Ovary (tissue), 9 donors: ENCODE measurements around the gene HAGH. TPM values are rescaled to one million over a fixed set of nuclear protein-coding genes. Genes with fewer than 3 reads are reported as not detected.

ENCODE experiments used
- DNase-seq, 5 donors: peaks; one replicate each; pipeline ENCODE4 v3.0.0-alpha.2; 2019 to 2020
- H3K27ac ChIP-seq, 2 donors: fragments of 200-600 bp; one replicate each; pipeline versions ENCODE4 v1.5.1 to v1.8.0; 2019 to 2022
- H3K27me3 ChIP-seq: fragments of 200-600 bp; one replicate; pipeline ENCODE4 v1.8.0; 2022
- H3K36me3 ChIP-seq: fragments of 200-600 bp; sonication (generic); one replicate; pipeline ENCODE4 v1.5.1; 2019
- H3K4me1 ChIP-seq: one replicate; pipeline ENCODE4 v1.8.1; 2013; ENCODE audit warnings: mild to moderate bottlenecking, moderate library complexity; ENCODE audit not compliant: insufficient read depth
- H3K4me3 ChIP-seq: fragments of 200-600 bp; sonication (generic); one replicate; pipeline ENCODE4 v1.5.1; 2017
- H3K9me3 ChIP-seq, 2 donors: fragments of 200-600 bp in 1 of 2; sonication (generic) in 1 of 2; one replicate each; pipeline versions ENCODE4 v1.5.1 to v1.8.1; 2013 to 2019; ENCODE audit warnings: mild to moderate bottlenecking in 1 of 2, moderate library complexity in 1 of 2
- CTCF ChIP-seq, 3 donors: fragments of 450-650 bp in 2 of 3; fragments of 200-600 bp in 1 of 3; IDR thresholded peaks; one replicate each; pipeline versions ENCODE4 v1.5.1 to v1.8.0; 2016 to 2022; ENCODE audit warnings: antibody characterized with exemption in 3 of 3, mild to moderate bottlenecking in 1 of 3
- EP300 ChIP-seq: sonication (generic); formaldehyde crosslinking; IDR thresholded peaks from one replicate; pipeline ENCODE4 v1.6.1; 2017; ENCODE audit warnings: antibody characterized with exemption
- POLR2A ChIP-seq: fragments of 450-650 bp; IDR thresholded peaks from one replicate; pipeline ENCODE4 v1.6.1; 2017; ENCODE audit warnings: antibody characterized with exemption, mild to moderate bottlenecking, moderate library complexity
- WGBS, 3 donors: extraction: QIAGEN DNeasy Blood & Tissue Kit in 1 of 3; methylation state at CpG; one replicate each; pipeline versions ENCODE4 v1.1.5 to v1.1.7; 2013 to 2017; 5-methylcytosine and 5-hydroxymethylcytosine counted together
- intact Hi-C, 4 donors: fragments of 100-400 bp; cut with DNase I; formaldehyde crosslinking; loops; one replicate each; pipeline versions ENCODE4 v1.11.0 to v1.15.1; 2022 to 2023
- polyA plus RNA-seq, 2 donors: library from polyadenylated mRNA; stranded (reverse); fragments of 200-250 nt in 1 of 2; fragments of 350-450 nt in 1 of 2; fragmentation: Illumina TruSeq in 1 of 2; extraction: RNeasy Lipid Tissue Mini Kit (QIAGEN cat#74804) in 1 of 2; gene quantifications; one replicate each; pipeline ENCODE4 v1.2.3, GENCODE V29; 2013 to 2014
- total RNA-seq, 7 donors: library from RNA; depleted of rRNA in 2 of 7; stranded (reverse); fragments of >200 nt in 2 of 7; fragmentation: NEBNext Ultra II Directional in 3 of 7; extraction: Animal tissue kit (Norgen Biotek cat#: 25700) in 3 of 7; gene quantifications; one replicate each; pipeline versions ENCODE4 v1.1.0 to v1.2.4, GENCODE V29; 2016 to 2023
- donor health status: DM: no; HTN: no; CAD: no; lungs with moderate emphysema.
- donor health status: DM: no; HTN: no; CAD: no.
- donor health status: Bipolar disorder and iron deficiency.
- donor health status: DM: yes; HTN: yes; CAD: no.
- donor health status: DM: no; HTN: no; CAD: no.
- donor health status: DM: yes; HTN: yes; CAD: no.

The HAGH gene
- total and polyA plus RNA-seq, 9 donors: 7.7 to 70.2 (median 37.0) TPM

- Histone ChIP-seq H3K27ac (no peak overlapping the region), H3K36me3 (no peaks in the 10 kb centered on the region), H3K4me3 (no peak overlapping the region), H3K4me1 (peaks cover 8% of the 10 kb centered on the region), H3K9me3 (no peaks in the 10 kb centered on the region), H3K27me3 (no peaks in the 10 kb centered on the region)
- TF ChIP-seq EP300: no peak
- TF ChIP-seq POLR2A: no peak
- no peak for TF ChIP-seq CTCF (IDR thresholded peaks at IDR 0.05)
- DNase-seq: peak in 1 of 5 donors; percentile 10
- WGBS, 3 donors: 86 to 91% (median 90%) methylated on average over 41 to 42 of the region's 42 CpGs
- intact Hi-C loops: no loop called here
Observed at GRCh38 chr16:1767116-1767994, 59.3 kb downstream of the HAGH start.

GRCh38 chr16:1766701-1767100 is 59.9 kb downstream of the HAGH start:
- H3K27ac ChIP-seq: no peak overlapping the region
- no peak for DNase-seq

GRCh38 chr16:1766231-1766630 is 60.4 kb downstream of the HAGH start:
- H3K9me3 ChIP-seq: no peaks in the 10 kb centered on the region
- intact Hi-C loops: no loop called here
- no peak overlapping the region for H3K4me3 ChIP-seq
- H3K27me3 ChIP-seq: no peaks in the 10 kb centered on the region
- DNase-seq: no peak
- H3K4me1 ChIP-seq: peaks cover 2% of the 10 kb centered on the region
- no peak for TF ChIP-seq POLR2A
- H3K27ac ChIP-seq: no peak overlapping the region
- no peaks in the 10 kb centered on the region for H3K36me3 ChIP-seq
- 85 to 87% (median 86%) methylated on average over 18 to 19 of the region's 19 CpGs for WGBS, 3 donors

More at GRCh38 chr16:1766701-1767100, 59.9 kb downstream of the HAGH start:
- H3K4me1 ChIP-seq: peaks cover 2% of the 10 kb centered on the region
- H3K4me3 ChIP-seq: no peak overlapping the region
- H3K9me3 ChIP-seq: no peaks in the 10 kb centered on the region
- TF ChIP-seq EP300: no peak
- TF ChIP-seq CTCF (IDR thresholded peaks at IDR 0.05): no peak
- TF ChIP-seq POLR2A: no peak
- H3K27me3 ChIP-seq: no peaks in the 10 kb centered on the region
- H3K36me3 ChIP-seq: no peaks in the 10 kb centered on the region
- 86 to 92% (median 88%) methylated on average over 18 of the region's 18 CpGs for whole genome bisulfite sequencing, 3 donors
- intact Hi-C loops: no loop called here

GRCh38 chr16:1765826-1766225 is 60.8 kb downstream of the HAGH start:
- peak in 1 of 5 donors; percentile 43 for DNase-seq
- TF ChIP-seq EP300 (no peak), POLR2A (no peak), CTCF (IDR thresholded peaks at IDR 0.05) (no peak)
- Histone ChIP-seq H3K27me3 (no peaks in the 10 kb centered on the region), H3K36me3 (no peaks in the 10 kb centered on the region), H3K4me1 (peaks cover 2% of the 10 kb centered on the region), H3K27ac (no peak overlapping the region), H3K4me3 (no peak overlapping the region), H3K9me3 (no peaks in the 10 kb centered on the region)
- intact Hi-C loops: no loop called here
- WGBS, 3 donors: 87 to 92% (median 89%) methylated on average over 21 to 22 of the region's 22 CpGs

- no peaks in the 10 kb centered on the region for H3K4me1 ChIP-seq
- intact Hi-C loops: no loop called here
- no peaks in the 10 kb centered on the region for H3K27me3 ChIP-seq
- no peak for DNase-seq
- no peak overlapping the region for H3K27ac ChIP-seq
- H3K4me3 ChIP-seq: no peak overlapping the region
- H3K36me3 ChIP-seq: no peaks in the 10 kb centered on the region
- no peaks in the 10 kb centered on the region for H3K9me3 ChIP-seq
- TF ChIP-seq POLR2A (no peak), CTCF (IDR thresholded peaks at IDR 0.05) (no peak), EP300 (no peak)
- 82 to 88% (median 85%) methylated on average over 21 of the region's 21 CpGs for WGBS, 3 donors
Observed at GRCh38 chr16:1764971-1765370, 61.7 kb downstream of the HAGH start.
